Measurements from ENCODE around the gene HEBP1.
A peak's percentile ranks its signal among the peaks of the same experiment; 100 is the strongest.
"Not testable (repeated sequence)": the region's sequence is repeated elsewhere in the genome, so short reads cannot be mapped to it uniquely, and the experiment has no call there.

- TF ChIP-seq ZBTB33 (IDR thresholded peaks at IDR 0.05); CTCF (IDR thresholded peaks at IDR 0.05; ENCODE audit: low read depth, low read length, missing input control); TAF1 (conservative IDR thresholded peaks at IDR 0.05); ATF3 (IDR thresholded peaks at IDR 0.05); FOXA2 (IDR thresholded peaks at IDR 0.05); REST (IDR thresholded peaks at IDR 0.05); GABPA (IDR thresholded peaks at IDR 0.05 in 1 of 2, conservative IDR thresholded peaks at IDR 0.05 in 1 of 2); NR2F2 (IDR thresholded peaks at IDR 0.05): not testable (repeated sequence)
- TF ChIP-seq SP1 (IDR thresholded peaks at IDR 0.05) (peak; percentile 37), RAD21 (IDR thresholded peaks at IDR 0.05) (peak in 1 of 2 donors; percentile 16), YY1 (IDR thresholded peaks at IDR 0.05) (peak; percentile 58), JUND (IDR thresholded peaks at IDR 0.05) (peak in 1 of 2 donors; percentile 44), MAX (IDR thresholded peaks at IDR 0.05) (peak; percentile 36), HNF4A (conservative IDR thresholded peaks at IDR 0.05) (peak; percentile 74 to 83)
Observed at GRCh38 chr12:13035335-13035734, 35.3 kb upstream of the HEBP1 start.
